ENCODE measurements around the gene HTR2B.

GRCh38 chr2:231163011-231163410, 38.2 kb upstream of the HTR2B start:
- TF ChIP-seq CTCF (conservative IDR thresholded peaks at IDR 0.05; ENCODE audit: low read length) (no peak), EZH2phosphoT487 (IDR thresholded peaks at IDR 0.05; ENCODE audit: borderline replicate concordance, low read depth, low read length) (no peak)
